Astrocyte (in vitro differentiated cells and primary cell): ENCODE measurements around the gene UNC5C. TPM values are rescaled to one million over a fixed set of nuclear protein-coding genes. Genes with fewer than 3 reads are reported as not detected.
"Not testable (repeated sequence)": the region's sequence is repeated elsewhere in the genome, so short reads cannot be mapped to it uniquely, and the experiment has no call there.

Experiments used
- DNase-seq: peaks from one replicate; pipeline ENCODE4 v3.0.0-alpha.2; 2010; ENCODE audit warnings: low read depth
- FAIRE-seq: peaks from 2 replicates; lab custom pipeline; 2011; peaks lifted over from hg19 to GRCh38; lab: Jason Lieb, UNC
- H2AFZ ChIP-seq: 2 replicates; pipeline ENCODE4 v1.6.0; 2012; ENCODE audit warnings: low read depth, low read length, inconsistent platforms
- H3K27ac ChIP-seq: 2 replicates; pipeline ENCODE4 v1.5.1; 2011; ENCODE audit warnings: low read depth, low read length, inconsistent platforms
- H3K27me3 ChIP-seq: 2 replicates; pipeline ENCODE4 v1.6.0; 2011; ENCODE audit warnings: low read length, inconsistent platforms; ENCODE audit not compliant: insufficient read depth
- H3K36me3 ChIP-seq: 2 replicates; pipeline ENCODE4 v1.5.1; 2011; ENCODE audit warnings: low read length, inconsistent platforms; ENCODE audit not compliant: insufficient read depth
- H3K4me1 ChIP-seq: 2 replicates; pipeline ENCODE4 v1.5.1; 2011; ENCODE audit warnings: low read length, inconsistent platforms; ENCODE audit not compliant: insufficient read depth
- H3K4me2 ChIP-seq: 2 replicates; pipeline ENCODE4 v1.6.0; 2012; ENCODE audit warnings: low read length, inconsistent platforms
- H3K4me3 ChIP-seq: 2 replicates; pipeline ENCODE4 v1.5.1; 2011; ENCODE audit warnings: low read depth, mild to moderate bottlenecking, low read length, inconsistent platforms; ENCODE audit not compliant: insufficient read depth
- H3K79me2 ChIP-seq: 2 replicates; pipeline ENCODE4 v1.6.0; 2012; ENCODE audit warnings: mild to moderate bottlenecking, low read length, inconsistent platforms; ENCODE audit not compliant: insufficient read depth
- H3K9ac ChIP-seq: 2 replicates; pipeline ENCODE4 v1.6.0; 2012; ENCODE audit warnings: mild to moderate bottlenecking, low read length, inconsistent platforms
- H3K9me3 ChIP-seq: 2 replicates; pipeline ENCODE4 v1.5.1; 2012; ENCODE audit warnings: low read depth, mild to moderate bottlenecking, low read length, inconsistent platforms; ENCODE audit not compliant: insufficient read depth
- H4K20me1 ChIP-seq: 2 replicates; pipeline ENCODE4 v1.6.0; 2012; ENCODE audit warnings: low read length, inconsistent platforms; ENCODE audit not compliant: insufficient read depth
- H3K27ac Mint-ChIP-seq: one replicate; pipeline ENCODE4 v1.8.0; 2021; ENCODE audit warnings: mild to moderate bottlenecking, mixed read lengths; ENCODE audit not compliant: unreplicated experiment
- H3K27me3 Mint-ChIP-seq: one replicate; pipeline ENCODE4 v1.8.0; 2021; ENCODE audit warnings: low read depth, mixed read lengths; ENCODE audit not compliant: unreplicated experiment
- H3K36me3 Mint-ChIP-seq: one replicate; pipeline ENCODE4 v1.8.0; 2021; ENCODE audit warnings: low read depth, mixed read lengths; ENCODE audit not compliant: unreplicated experiment
- H3K4me1 Mint-ChIP-seq: one replicate; pipeline ENCODE4 v1.8.0; 2021; ENCODE audit warnings: low read depth, mixed read lengths; ENCODE audit not compliant: unreplicated experiment
- H3K4me3 Mint-ChIP-seq: one replicate; pipeline ENCODE4 v1.8.0; 2021; ENCODE audit warnings: mild to moderate bottlenecking, moderate library complexity, mixed read lengths; ENCODE audit not compliant: unreplicated experiment
- H3K9me3 Mint-ChIP-seq: one replicate; pipeline ENCODE4 v1.8.0; 2021; ENCODE audit warnings: mild to moderate bottlenecking, mixed read lengths; ENCODE audit not compliant: unreplicated experiment
- CTCF ChIP-seq: IDR thresholded peaks from 2 replicates; pipeline ENCODE4 v1.5.1; 2011; ENCODE audit warnings: low read depth, mild to moderate bottlenecking, inconsistent platforms, low read length, moderate library complexity; ENCODE audit not compliant: insufficient read depth
- EZH2 ChIP-seq: IDR thresholded peaks from 2 replicates; pipeline ENCODE4 v1.6.1; 2012; ENCODE audit warnings: mild to moderate bottlenecking, low read length, inconsistent platforms; ENCODE audit not compliant: insufficient read depth
- total RNA-seq: library from RNA; stranded (reverse); gene quantifications from 2 replicates; pipeline ENCODE4 v1.2.1, GENCODE V29; 2021

UNC5C gene
- total RNA-seq, 1 donor from 2014 or later: 3.1 TPM

- Histone ChIP-seq H3K4me2 (no peak overlapping the region), H3K27ac (no peak overlapping the region), H3K9ac (no peak overlapping the region), H3K79me2 (no peaks in the 10 kb centered on the region), H3K9me3 (peaks cover 4% of the 10 kb centered on the region), H3K27me3 (no peaks in the 10 kb centered on the region), H3K4me3 (no peak overlapping the region), H2AFZ (no peak overlapping the region), H4K20me1 (no peaks in the 10 kb centered on the region), H3K4me1 (peaks cover 17% of the 10 kb centered on the region), H3K36me3 (no peaks in the 10 kb centered on the region)
- DNase-seq (no peak), FAIRE-seq (no peak)
- H3K4me3 Mint-ChIP-seq: no peak overlapping the region
- H3K36me3 Mint-ChIP-seq: peaks cover 10% of the 10 kb centered on the region
- TF ChIP-seq EZH2: no peak
- peaks cover 14% of the 10 kb centered on the region for H3K4me1 Mint-ChIP-seq
- H3K27ac Mint-ChIP-seq: no peak overlapping the region
- H3K27me3 Mint-ChIP-seq: no peaks in the 10 kb centered on the region
- H3K9me3 Mint-ChIP-seq: peaks cover 2% of the 10 kb centered on the region
Observed at GRCh38 chr4:95178938-95179337, 369.8 kb downstream of the UNC5C start.

GRCh38 chr4:95171377-95171776 is 377.4 kb downstream of the UNC5C start:
- not testable (repeated sequence) for H3K79me2 ChIP-seq, H3K9me3 Mint-ChIP-seq, H3K9ac ChIP-seq, H3K4me1 ChIP-seq, DNase-seq, H3K27me3 ChIP-seq, H3K4me2 ChIP-seq, H3K27me3 Mint-ChIP-seq, H3K4me1 Mint-ChIP-seq, H3K36me3 Mint-ChIP-seq, H3K4me3 ChIP-seq, H3K4me3 Mint-ChIP-seq, H3K27ac ChIP-seq, FAIRE-seq, H3K36me3 ChIP-seq, H2AFZ ChIP-seq, H3K9me3 ChIP-seq, H4K20me1 ChIP-seq, H3K27ac Mint-ChIP-seq

GRCh38 chr4:95170176-95170575 is 378.6 kb downstream of the UNC5C start:
- TF ChIP-seq EZH2: no peak

GRCh38 chr4:95167805-95168204 is 381.0 kb downstream of the UNC5C start:
- no peaks in the 10 kb centered on the region for H3K27me3 Mint-ChIP-seq
- no peak overlapping the region for H3K4me3 Mint-ChIP-seq
- H4K20me1 ChIP-seq: no peaks in the 10 kb centered on the region
- H3K9ac ChIP-seq: no peak overlapping the region
- no peaks in the 10 kb centered on the region for H3K79me2 ChIP-seq
- no peak overlapping the region for H3K4me2 ChIP-seq
- DNase-seq (no peak), FAIRE-seq (no peak)
- no peaks in the 10 kb centered on the region for H3K4me1 Mint-ChIP-seq
- H3K9me3 Mint-ChIP-seq: no peaks in the 10 kb centered on the region
- no peaks in the 10 kb centered on the region for H3K27me3 ChIP-seq
- H2AFZ ChIP-seq: no peak overlapping the region
- peaks cover 3% of the 10 kb centered on the region for H3K36me3 Mint-ChIP-seq
- no peak overlapping the region for H3K27ac Mint-ChIP-seq
- H3K4me3 ChIP-seq: no peak overlapping the region
- no peak overlapping the region for H3K27ac ChIP-seq
- no peak for TF ChIP-seq EZH2
- no peak for TF ChIP-seq CTCF
- no peaks in the 10 kb centered on the region for H3K9me3 ChIP-seq
- no peaks in the 10 kb centered on the region for H3K36me3 ChIP-seq
- no peaks in the 10 kb centered on the region for H3K4me1 ChIP-seq

More at GRCh38 chr4:95170176-95170575, 378.6 kb downstream of the UNC5C start:
- Histone ChIP-seq H2AFZ (no peak overlapping the region), H3K36me3 (no peaks in the 10 kb centered on the region), H4K20me1 (no peaks in the 10 kb centered on the region), H3K4me2 (no peak overlapping the region), H3K27ac (no peak overlapping the region), H3K9ac (no peak overlapping the region), H3K4me3 (no peak overlapping the region), H3K4me1 (no peaks in the 10 kb centered on the region), H3K79me2 (no peaks in the 10 kb centered on the region), H3K9me3 (no peaks in the 10 kb centered on the region), H3K27me3 (no peaks in the 10 kb centered on the region)
- Mint-ChIP-seq H3K27ac (no peak overlapping the region), H3K27me3 (no peaks in the 10 kb centered on the region), H3K4me1 (no peaks in the 10 kb centered on the region), H3K4me3 (no peak overlapping the region), H3K9me3 (no peaks in the 10 kb centered on the region), H3K36me3 (no peaks in the 10 kb centered on the region)
- DNase-seq: no peak
- FAIRE-seq: no peak
